ENCODE results near the gene SLC38A8.
A peak's percentile ranks its signal among the peaks of the same experiment; 100 is the strongest.

SLC38A8 gene

DNA sequence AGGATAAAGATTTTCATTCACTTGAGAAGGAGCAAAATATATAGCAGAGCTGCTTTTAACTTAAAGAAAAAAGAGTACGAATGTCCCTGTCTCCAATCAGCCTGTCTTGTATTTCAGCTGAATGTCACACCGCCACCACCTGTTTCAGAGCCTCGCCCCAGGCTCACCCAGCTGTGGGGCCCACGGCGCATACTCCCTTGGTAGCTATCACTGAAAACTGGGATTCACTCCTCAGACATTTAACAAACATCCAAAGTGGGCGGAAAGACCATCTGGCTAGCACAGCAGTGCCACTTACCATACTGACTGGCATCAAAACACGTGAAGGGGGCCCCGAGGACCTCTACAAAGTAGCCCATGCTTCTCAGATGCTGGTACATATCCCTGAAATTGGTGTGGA, 25.4 kb upstream of the SLC38A8 start:
- no peak for DNase-seq

DNA sequence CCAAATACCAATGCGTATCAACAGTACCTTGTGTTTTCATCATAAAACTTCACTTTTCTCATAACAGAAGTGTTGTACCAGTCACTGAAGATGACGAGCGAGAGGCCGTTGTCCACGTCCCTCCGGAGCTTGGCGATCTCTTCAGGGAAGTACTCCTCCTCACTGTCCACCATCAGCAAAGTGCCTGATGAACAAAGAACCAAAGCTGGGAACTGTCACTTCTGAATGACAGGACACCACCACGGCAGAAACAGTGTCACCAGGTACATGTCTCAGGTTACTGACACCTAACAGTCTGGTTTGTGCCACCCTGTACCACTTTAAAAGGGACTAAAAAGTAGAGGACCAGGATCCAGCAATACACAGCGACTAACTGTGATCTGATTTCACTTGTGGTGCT, 25.0 kb upstream of the SLC38A8 start:
- DNase-seq: no peak

DNA sequence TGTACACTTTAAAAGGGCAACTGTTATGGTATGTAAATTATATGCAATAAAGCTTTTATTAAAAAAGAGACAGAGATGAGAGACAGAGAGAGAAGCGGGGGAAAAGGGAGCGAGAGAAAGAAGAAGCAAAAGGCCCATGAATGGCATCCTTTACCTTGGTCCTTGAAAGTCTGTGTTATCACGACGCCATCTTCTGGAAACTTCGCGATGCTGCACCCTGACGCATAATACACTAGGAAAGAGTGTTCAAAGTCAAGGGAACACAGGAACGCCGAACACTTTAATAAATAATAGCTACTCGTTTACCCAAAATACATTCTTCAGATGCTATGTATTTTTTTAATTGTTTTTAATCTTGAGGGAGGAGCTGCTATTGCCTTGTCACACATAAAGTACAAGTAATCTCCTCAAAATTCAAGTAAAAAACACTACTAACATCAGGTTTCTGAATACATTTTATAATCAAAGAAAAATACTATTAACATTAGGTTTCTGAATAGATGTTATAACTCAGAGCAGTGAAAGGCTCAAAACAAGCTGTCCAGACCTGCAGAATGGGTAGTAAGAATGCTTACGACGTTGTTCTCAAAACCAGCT, 23.0 kb upstream of the SLC38A8 start:
- DNase-seq: peak in 2 of 6 experiments; percentile 3 to 18

DNA sequence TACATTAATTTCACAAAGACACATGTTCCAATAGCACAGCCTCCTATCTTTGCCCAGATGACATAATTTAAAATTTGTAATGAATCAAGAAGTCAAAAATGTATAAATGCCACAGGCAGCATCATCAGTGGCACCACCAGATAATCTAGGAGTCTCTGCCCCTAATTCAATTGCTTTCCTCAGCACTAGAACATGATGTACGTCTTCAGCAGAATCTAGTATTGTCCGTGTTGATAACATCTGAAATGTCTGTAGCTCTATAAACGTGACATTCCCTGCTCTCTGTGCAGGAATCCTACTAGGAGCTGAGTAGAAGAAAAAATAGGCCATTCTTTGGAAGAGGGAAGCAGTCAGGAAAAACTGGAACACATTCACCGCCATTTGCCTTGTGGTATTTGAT, 21.4 kb upstream of the SLC38A8 start:
- no peak for DNase-seq

DNA sequence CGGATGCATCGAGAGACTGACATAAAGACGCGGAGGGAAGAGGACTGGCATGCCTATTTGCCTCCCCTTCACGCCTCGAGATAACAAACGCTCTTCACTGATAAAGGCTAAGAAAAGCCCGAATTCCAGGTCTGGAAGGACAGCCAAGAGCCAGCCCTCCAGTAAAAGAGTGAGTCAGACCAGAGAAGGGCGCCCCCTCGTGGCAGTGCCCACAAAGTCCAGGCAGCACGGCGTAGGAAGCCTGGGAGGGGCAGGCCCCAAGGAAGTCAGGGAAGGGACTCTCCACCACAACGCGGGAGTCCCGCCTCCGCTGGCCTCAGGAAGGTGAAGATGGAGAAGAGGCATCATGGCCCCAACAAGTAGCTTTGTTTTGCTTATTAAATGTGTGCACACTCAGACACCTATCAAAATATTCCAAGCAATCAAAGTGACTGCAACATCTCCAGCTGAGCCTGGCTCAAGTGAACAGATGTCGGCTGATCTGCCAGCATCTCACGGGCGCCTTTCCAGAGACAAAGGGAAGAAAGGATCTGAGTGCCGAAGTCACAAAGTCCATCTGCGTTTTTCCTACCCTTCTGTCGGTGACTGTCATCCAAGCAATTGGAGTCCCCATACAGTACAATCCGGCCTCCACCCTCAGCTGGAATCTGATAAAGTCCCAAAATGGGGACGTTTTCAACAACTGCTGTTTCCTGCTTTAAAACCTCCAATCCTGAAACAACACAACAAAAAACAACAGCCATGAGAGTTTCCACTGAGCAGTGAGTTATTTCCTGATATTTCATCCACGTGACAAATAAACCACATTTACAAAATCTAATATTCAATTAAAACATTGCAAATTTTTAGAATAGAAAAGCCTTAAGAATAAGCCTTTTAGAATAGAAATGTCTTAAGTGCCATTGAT, 20.4 kb upstream of the SLC38A8 start:
- peak; percentile 20 to 54 (median 44) for DNase-seq

DNA sequence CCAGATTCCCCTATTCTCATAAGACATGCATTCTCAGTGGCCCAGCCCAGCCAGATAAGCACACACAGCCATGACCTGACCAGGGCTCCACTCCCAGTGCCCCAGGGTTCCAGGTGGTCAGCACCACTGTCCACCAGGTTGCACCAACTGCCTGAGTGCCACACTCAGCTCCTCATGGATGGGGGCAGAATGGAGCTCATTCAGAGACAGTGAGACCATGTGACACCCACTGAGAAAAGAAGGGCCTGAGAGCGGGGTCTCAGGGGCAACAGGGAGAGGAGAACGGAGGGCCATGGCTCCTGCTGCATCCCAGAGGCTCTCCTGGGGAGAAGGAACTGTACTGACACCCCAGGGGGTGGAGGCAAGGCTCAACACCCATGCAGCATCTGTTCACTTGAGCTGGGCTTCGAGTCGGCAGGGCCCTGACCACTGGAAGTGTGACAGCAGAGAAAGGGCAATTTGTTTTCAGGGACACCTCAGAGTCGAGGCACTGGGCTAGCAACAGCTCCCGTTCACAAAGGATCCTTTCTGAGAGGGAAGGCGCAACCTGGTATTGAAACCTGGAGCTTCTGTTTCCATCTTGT, 18.7 kb upstream of the SLC38A8 start:
- DNase-seq: no peak

DNA sequence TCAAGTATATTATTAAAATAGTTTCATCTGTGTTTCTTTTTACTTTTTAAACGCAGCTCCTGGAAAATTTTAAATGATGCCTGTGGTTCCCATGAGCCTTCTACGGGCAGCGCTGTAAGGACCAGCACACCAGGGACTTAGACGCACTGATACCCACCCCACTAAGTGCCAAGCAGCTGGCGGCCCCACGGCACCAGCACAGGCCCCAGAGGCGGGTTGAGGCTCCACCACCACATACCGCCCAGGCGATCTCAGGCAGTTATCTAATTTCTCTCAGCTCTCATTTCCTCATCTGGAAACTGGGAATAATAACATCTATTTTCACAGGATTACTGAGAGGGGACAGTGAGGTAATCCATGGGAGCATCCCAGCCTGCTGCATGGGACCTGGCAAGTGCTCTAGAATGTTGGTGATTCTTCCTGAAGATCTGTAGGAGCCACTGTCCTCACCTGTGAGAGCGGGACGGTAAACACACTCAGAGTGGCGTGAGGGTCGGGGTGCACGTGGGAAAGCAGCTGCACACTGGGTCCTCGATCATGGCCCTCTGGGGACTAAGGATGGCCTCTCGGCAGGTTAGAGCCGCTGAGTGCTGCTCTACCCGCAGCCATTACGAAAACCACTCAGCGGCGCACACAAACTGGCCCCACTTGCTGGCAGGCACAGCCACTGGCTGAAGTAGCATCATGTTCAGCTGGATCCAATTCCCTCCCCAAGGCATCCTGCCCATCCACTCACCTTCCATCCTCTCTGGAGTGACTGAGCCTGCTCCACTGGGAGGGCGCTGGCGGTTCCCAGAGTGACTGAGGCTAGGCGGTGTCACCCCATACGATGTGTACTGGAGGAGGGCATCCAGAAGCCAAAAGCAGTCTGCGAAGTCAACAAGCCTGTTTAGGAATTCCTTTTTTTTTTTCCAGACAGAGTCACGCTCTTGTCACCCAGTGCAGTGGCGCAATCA, 17.6 kb upstream of the SLC38A8 start:
- DNase-seq: no peak

GRCh38 chr16:84059111-84059510, 16.5 kb upstream of the SLC38A8 start:
- DNase-seq: no peak

- no peak for DNase-seq
These were observed 16.1 kb upstream of the SLC38A8 start for GRCh38 chr16:84058664-84059063.

- no peak for DNase-seq
These were observed 15.6 kb upstream of the SLC38A8 start for GRCh38 chr16:84058211-84058610.

DNA sequence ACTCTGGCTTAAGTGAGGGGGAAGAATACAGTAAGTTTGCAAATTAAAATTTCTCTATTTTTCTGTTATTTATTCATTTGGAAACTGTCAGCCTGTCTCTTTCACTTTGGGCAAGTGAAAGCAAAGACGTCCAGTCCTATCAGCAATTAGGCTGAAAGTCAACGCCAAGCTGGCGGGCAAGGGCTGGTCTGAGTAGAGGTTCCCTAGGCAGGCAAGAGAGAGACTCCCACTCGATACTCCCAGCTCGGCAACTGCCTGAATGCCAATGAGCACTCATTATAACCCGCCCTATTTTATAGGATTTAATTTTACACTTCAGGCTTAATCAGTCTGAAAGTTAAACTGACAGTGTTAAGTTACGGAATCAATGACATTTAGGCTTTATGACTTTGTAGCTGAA, 14.3 kb upstream of the SLC38A8 start:
- DNase-seq: no peak

- no peak for DNase-seq
These were observed 13.4 kb upstream of the SLC38A8 start for GRCh38 chr16:84055801-84056634.

DNA sequence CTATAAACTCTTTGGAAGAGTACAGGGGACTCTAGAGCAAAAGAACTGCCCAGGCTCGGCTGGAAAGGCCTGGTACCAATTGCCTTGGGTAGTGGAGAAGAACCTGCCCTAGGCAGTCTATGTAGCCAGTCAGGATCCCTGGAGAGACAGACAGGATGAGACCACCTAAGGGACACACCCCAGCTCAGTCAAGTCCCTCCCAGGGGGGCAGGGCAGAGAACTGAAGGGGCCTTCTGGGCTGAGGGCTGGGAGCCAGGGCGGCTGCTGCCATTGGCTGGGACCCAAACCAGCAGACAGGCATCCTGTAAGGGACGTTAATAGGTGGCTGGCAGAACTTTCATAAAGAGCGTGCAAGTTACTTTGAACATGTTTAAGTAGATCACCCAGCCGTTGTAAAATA, 12.8 kb upstream of the SLC38A8 start:
- DNase-seq: no peak

DNA sequence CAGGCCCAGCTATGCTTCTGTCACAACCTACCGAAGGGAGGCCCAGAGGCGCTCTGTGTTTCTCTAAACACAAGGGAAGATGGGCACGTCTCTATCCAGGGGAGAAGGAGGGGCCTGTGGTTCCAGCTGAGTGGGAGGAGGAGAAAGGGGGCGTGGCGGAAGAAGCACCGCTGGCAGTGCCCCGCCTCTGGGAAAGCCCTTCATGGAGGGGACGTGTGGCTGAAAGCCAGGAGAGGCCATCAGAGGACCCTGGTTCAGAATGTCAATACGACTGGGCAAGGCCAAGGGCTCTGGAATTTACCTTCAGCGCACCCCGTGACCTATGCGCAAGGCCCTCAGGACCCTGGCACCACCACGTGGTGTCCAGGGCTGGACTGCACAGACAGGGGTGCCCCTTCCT, 12.3 kb upstream of the SLC38A8 start:
- no peak for DNase-seq

GRCh38 chr16:84054271-84054670, 11.7 kb upstream of the SLC38A8 start:
- no peak for DNase-seq

GRCh38 chr16:84053237-84053636, 10.6 kb upstream of the SLC38A8 start:
- DNase-seq: no peak

GRCh38 chr16:84052071-84052622, 9.6 kb upstream of the SLC38A8 start:
- DNase-seq: no peak

GRCh38 chr16:84050316-84050715, 7.7 kb upstream of the SLC38A8 start:
- no peak for DNase-seq

DNA sequence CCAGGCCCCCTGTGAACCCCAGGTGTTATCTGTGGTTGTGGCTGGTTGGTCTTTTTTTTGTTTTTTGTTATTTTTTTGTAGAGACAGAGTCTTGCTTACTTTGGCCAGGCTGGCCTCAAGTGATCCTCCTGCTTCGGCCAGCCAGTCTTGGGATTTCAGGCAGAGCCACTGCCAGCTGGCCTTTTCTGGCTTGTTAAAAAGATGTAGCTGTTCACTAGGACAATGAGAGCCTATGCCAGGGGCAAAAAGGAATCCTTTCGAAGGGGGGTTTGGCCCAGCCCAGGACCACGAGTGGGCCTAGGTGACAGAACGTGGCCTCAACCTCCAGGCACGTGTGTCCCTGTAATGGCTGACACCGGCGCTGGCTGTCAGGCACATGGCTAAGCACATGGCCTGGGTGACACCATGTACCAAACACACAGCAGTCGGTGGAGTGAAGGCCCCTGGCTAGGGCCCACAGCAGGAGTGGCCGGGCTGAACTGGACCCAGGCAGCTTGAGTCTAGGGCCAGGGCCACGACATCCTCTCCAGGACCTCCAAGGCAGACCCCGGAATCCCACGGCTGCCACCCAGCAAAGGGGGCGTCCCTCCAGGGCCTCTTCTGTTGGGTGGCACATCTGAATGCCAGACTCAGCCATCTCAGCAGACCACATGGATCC, 6.9 kb upstream of the SLC38A8 start:
- DNase-seq: no peak

DNA sequence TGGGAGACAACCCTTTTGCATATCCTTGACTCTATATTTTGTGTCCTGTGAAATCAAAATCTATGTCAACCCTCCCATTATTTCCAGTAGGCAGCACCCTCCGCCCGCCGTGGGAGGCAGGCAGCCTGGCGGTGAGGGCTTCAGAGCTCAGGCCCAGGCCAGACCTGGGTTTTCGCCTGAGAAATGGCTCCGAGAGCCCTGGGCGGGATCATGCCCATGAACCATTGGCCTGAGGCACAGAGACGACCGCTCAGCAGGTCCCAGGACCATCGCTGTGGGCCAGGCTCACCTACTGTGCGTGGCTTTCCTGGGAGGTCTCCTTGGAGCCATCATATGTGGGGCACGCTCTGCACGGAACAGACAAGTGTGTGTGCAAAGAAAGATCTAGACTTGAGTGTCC, 6.3 kb upstream of the SLC38A8 start:
- no peak for DNase-seq

DNA sequence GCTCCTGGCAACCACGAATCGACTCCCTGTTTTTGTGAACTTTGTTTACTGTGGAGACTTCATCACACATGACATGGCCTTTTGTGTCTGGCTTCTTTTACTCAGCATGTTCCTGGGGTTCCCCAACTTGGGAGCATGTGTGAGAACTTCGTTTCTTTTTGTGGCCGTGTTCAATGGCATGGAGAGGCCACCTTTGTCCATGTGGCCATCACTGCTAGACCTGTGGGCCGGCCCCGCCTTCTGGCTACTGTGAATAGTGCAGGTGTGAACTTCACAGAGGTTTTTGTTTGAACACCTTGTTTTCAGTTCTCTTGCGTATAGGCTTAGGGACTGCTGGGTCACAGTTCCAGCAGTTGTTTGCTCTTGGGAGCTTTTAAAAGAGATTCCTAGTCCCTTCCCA, 5.7 kb upstream of the SLC38A8 start:
- no peak for DNase-seq
